ENCODE measurements around the gene ANKRD37. TPM values are rescaled to one million over a fixed set of nuclear protein-coding genes. Genes with fewer than 3 reads are reported as not detected.

Gene ANKRD37
- total and polyA plus RNA-seq, 9 of the 15 experiments (the other 6 are each of a cell fraction or from before 2014, with no cell fraction given) = 1.3 to 53.7 (median 3.6) TPM

GRCh38 chr4:185398618-185399017, 2.0 kb downstream of the ANKRD37 start:
- Histone ChIP-seq H2AFZ (ENCODE audit: low read depth, low read length) (no peak overlapping the region), H3K79me2 (ENCODE audit: control insufficient read depth, insufficient read depth, low read length) (peaks cover 35% of the 10 kb centered on the region), H4K20me1 (replicated peaks; ENCODE audit: control insufficient read depth, insufficient read depth, low read length) (no peaks in the 10 kb centered on the region), H3K36me3 (ENCODE audit: control insufficient read depth, insufficient read depth, low read length) (peaks cover 53% of the 10 kb centered on the region), H3K27ac (ENCODE audit: extremely low read depth, low read depth, low read length) (no peak overlapping the region), H3K27me3 (ENCODE audit: control insufficient read depth in 2 of 2, insufficient read depth in 2 of 2, low read length in 2 of 2) (no peaks in the 10 kb centered on the region), H3K9me3 (replicated peaks; ENCODE audit: control insufficient read depth, insufficient read depth, low read depth, low read length) (no peaks in the 10 kb centered on the region), H3K4me2 (ENCODE audit: insufficient read depth, low read length) (peak overlapping the region; percentile 39), H3K4me3 (no peak overlapping the region), H3K9ac (ENCODE audit: insufficient read depth in 1 of 2, low read depth in 2 of 2, low read length in 2 of 2) (peak overlapping the region in 1 of 2 experiments; percentile 28; a peak in 2 of 4 replicates), H3K9me1 (ENCODE audit: control insufficient read depth, insufficient read depth, low read length) (no peaks in the 10 kb centered on the region), H3K4me1 (replicated peaks in 1 of 2; ENCODE audit: control insufficient read depth in 2 of 2, insufficient read depth in 2 of 2, low read length in 2 of 2) (peaks cover 2 to 20% of the 10 kb centered on the region in 2 experiments; a peak in 4 of 5 replicates)
- no peak for ATAC-seq
- ChIA-PET CTCF (ENCODE audit: low intra/inter-chr PET ratio) (no interaction called here), POLR2A (interaction anchor here (0.6 kb wide), 1 partner anchor 1701 kb away, joined by 3 read pairs; no protein-coding TSS in a partner anchor)
- no TSS peak for BruUV-seq (replicated peaks)
- intact Hi-C loops (cut with micrococcal nuclease) = loop anchor here (5.0 kb wide), 1 partner anchor 81 kb away; no protein-coding TSS in a partner anchor
- in situ Hi-C loops (cut with MboI) = loop anchor here (10.0 kb wide), 1 partner anchor 194 kb away; the partner anchor contains the start of genes CFAP97 and SNX25
- FAIRE-seq = no peak
- DNase-seq (ENCODE audit: extremely low read depth in 1 of 4, low spot score in 3 of 4) = no peak
- 69% methylated on average over 2 of the region's 2 CpGs for WGBS (ENCODE audit: insufficient coverage, low coverage, missing lambda C conversion rate)
- no peak for TF ChIP-seq NFXL1 (CRISPR knock-in tag; IDR thresholded peaks at IDR 0.05)
- 0 out of 2 replicates have a peak, but pooled peaks have one; percentile 14 for TF ChIP-seq REST (IDR thresholded peaks at IDR 0.05; ENCODE audit: borderline replicate concordance)
- no peak for TF ChIP-seq REST (CRISPR knock-in tag; IDR thresholded peaks at IDR 0.05; ENCODE audit: low read depth)

Data from K562 (cell line).